Hepatic stellate cell (primary cell): ENCODE results near the gene ZNF697.

Experiments
- DNase-seq: peaks from one replicate; pipeline ENCODE4 v3.0.0; 2011; ENCODE audit warnings: low spot score

ZNF697 gene

DNA sequence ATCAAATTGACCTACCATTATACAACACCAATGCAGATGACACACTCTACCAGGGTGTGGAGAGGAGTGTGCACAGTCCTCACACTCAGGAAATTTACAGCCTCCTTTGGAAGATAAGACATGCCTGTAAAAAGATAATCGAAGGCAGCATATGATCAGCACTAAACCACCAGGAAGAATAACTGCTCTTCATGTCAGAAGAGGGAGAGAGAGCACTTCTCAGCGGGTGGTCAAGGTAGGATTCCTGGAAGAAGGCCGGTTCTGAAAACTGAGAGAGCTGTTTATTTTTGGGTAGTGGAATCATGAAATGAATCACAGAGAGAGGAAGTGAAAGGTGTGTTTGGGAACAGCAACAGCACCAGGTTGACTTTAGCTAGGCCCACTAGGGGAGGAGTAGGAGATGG is 14.0 kb upstream of the ZNF697 start:
- DNase-seq = no peak

DNA sequence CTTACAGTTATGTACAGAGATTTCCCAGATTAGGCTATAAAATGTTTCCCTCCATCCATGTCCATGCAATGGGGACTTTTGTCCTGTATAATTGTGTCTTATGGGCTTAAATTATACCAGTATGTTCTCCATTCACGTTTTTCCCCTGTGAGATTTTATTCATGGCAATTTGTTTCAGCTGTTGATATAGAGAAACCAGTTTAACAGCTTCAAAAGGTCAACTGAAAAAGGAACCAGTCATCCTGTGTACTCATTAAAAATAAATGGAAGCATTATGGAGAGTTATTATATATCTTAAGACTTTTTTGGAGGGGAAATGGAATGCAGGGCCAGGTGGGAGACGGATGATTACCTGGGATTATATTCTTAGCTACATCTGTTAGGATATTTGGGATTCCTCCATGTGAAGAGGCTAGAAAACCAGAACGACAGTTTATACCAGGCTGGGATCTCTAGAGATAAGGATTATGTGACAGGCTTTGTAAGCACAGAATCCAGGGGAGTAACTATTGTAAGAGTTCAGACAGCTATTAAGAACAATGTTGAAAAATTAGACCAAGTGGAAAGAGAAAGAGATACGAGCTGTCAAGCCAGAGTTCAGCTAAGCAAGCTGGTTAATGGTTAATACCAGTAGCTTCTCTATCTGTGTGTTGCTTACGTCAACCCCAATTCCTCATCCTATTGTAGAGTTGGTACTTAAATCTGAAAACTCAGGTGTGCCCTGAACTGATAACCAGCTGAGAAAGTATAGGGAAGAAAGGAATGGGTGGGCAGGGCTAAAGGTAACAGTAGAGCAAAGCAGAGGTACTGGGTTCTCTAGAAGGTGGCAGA is 12.4 kb upstream of the ZNF697 start:
- no peak for DNase-seq

DNA sequence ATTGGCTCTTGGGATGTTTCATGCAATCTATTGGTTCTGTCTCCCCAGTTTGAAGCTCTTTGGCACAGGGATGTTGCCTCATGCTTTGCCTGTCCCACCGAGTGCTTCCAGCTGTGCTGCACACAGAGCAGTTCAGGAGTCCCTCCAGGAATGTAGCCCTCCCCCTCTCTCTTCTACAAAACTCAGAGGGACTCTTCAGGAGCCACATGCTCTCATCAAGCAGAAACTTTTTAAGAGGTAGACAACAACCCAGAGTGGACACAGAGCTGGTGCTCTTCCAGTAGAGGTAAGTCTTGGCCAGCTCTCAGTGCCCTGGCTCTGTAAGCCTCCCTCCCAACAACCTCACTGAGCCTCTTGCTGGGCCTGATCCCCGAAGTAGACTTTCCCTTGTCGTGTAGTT is 11.6 kb upstream of the ZNF697 start:
- peak; percentile 38 for DNase-seq

DNA sequence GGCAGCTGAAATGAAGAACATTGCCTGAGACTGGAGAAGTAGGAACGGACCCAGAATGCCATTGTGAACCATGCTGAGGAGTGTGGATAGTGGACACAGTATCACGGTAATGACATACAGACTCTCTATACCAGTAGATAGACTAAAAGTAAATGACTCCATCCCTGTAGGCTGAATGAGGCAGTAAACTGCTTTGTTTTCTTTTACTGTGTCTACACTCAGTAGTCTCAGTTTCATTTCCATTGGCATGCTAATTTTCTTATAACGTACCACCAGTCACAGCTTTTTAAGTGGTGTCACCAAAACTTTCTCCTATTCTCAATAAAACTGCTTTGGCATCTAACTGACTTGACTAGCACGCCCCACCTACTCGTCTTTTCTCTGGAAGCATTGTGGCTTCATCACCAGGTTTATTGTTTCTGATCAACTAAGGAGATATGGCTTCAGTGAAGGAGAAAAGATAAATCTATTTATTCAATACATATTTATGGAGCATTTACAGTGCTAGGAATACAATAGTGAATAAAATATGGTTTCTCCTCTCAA is 8.4 kb upstream of the ZNF697 start:
- no peak for DNase-seq

DNA sequence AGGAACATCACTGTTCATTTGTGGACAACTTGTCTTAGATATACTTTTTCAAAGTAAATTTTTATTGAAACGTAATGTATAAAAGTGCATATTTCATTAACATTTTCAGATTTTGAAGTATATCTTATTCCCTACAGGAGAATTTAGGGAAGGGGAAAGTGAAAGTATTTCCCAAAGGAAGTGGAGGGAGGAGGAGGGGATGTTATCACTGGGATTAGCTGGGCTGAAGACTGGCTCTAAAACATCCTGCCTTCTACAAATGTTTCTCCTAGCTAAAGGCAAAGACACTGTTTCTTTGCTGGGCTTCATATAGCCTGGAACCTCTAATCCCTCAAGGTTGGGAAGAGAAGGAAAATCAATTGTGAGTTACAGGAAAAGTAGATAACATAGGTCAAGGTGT is 7.1 kb upstream of the ZNF697 start:
- peak; percentile 38 for DNase-seq

DNA sequence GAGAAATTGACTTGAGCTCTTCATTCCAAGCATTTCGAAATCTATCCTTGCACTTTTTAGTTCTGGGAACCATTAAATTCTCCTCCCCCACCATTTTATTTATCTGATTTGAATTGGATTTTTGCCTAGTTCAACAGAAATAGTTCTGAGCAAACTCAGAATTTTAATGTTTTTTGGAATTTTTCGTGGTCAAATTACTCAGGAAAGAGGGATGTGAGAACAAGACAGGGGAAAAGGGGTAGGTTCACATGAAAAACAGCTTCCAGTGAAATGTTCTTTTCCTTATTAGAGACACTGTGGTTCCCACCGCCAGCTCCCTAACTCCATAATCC is 5.7 kb upstream of the ZNF697 start:
- peak; percentile 22 for DNase-seq

DNA sequence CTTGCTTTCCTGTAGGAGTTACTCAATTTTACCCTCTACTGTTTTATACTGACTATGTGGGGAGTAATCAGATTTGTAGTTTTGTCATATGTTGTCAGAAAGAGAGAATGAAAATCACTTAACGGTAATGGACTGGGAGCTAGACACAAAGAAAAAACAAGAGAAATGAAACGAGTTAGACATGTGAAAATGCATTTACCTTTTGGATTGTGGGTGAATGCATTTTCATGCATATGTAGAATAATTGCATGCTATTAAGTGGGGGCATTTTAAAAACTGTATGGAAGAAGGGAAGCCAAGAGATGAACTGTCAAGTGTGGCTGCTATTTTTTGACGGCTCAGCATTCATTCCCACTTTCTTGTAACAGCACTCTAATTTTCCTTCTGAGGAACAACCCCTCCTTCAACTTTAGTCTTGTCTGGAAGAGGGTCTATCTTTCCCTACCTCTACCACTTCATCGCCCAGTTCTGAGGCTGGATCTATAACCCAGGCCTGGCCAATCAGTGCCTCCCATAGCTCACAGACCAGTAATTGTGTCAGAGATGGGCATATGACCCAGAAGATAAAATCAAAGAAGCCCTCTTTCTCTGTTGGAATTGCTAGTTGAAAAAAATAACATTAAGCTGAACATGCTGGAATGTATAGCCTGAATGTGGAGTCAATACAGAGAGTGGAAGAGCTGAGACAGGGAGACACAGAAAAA is 5.2 kb upstream of the ZNF697 start:
- no peak for DNase-seq

DNA sequence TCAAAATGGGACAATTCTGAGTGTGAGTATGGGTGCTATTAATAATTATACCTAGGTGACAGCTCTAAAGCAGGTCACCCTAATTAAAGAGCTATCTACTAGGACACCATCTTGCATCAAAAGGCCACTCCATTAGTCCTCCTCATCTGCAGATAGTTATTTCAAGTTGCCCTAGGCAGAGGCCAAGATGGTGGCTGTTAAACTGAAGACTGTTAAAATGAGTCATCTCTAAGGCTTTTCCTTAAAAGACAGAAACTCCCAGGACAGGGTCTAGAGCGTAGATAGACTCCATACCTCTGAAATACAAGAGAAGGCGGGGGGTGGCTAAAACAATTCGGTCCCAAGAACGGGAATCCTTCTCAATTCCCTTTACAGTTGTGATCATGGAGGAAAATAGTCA is 4.5 kb upstream of the ZNF697 start:
- no peak for DNase-seq

DNA sequence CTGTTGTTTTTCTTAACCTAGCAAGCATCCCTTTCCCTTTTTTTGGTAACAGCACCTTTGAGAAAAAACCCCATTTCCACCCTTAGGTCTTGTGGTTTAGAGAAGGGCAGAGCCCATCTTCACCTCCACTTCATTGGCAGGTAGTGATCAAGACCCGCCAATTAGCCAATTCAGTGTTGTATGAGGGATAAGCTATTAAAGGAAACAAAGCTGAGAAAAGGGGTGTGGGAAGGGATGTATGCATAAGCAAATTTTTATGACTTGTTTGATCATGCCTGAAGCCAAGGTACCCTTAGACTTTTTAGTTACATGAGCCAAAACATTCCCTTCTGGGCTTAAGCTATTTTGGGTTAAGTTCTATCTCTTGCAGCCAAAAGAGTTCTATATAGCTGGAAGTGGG is 3.6 kb upstream of the ZNF697 start:
- no peak for DNase-seq

DNA sequence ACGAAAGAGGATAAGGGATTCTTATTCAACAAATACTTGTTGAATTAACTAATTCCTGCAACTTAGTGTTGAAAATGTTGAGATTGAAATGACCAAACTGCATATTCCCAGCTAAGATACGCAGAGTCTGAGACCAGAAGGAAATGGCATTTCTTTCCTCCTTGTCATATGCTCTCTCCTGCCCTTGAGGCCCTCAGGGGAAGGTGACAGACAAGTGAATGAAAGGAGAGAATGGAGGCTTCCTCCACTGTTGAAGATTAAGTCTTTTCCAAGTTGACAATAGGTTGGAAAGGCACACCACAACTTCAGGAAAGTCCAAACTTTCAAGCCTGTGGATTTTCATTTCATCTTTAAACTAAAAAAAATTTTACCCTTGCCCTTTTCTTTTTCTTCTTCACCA is 3.1 kb upstream of the ZNF697 start:
- no peak for DNase-seq

DNA sequence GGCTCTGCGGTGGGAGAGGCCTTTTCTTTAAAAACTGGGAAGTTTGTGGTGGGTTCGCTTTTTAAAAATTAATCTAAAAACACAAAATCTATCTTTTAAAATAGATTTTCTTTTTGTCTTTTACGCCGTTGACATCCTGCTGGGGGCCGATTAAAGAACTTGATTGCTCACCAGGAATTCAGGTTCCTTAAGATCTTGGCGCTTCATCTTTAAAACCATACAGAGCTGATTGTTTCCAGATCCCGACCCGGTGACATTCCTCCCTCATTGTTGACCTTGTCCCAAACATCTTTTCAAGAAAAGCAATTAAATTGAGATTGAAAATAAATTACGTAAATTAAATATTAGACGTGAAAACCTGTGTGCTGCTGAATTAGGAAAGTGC is 546 bp upstream of the ZNF697 start:
- DNase-seq = peak; percentile 27

DNA sequence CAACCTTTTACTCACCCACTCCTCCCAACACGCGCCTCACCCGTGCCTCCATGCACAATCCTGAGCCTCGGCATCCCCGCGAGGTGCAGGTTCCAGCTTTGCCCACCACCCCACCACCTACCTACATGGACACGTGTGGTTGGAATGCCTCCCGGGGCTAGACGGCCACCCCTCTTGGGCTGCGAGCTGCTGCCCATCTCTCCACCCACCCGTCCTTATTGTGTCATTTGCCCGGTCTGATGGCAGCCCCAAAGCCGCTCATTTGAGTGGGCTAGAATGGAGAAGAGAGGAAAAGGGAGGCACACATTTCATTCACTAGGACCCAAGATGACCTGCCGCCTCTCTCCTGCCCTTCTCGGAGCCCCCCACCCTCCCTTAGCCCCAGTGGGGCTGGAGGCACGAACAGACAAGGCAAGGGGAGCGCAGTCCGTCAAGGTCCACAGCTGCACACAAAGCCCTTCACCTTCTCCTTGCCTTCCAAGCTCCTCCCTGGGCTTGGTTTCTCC is 785 bp downstream of the ZNF697 start:
- no peak for DNase-seq

DNA sequence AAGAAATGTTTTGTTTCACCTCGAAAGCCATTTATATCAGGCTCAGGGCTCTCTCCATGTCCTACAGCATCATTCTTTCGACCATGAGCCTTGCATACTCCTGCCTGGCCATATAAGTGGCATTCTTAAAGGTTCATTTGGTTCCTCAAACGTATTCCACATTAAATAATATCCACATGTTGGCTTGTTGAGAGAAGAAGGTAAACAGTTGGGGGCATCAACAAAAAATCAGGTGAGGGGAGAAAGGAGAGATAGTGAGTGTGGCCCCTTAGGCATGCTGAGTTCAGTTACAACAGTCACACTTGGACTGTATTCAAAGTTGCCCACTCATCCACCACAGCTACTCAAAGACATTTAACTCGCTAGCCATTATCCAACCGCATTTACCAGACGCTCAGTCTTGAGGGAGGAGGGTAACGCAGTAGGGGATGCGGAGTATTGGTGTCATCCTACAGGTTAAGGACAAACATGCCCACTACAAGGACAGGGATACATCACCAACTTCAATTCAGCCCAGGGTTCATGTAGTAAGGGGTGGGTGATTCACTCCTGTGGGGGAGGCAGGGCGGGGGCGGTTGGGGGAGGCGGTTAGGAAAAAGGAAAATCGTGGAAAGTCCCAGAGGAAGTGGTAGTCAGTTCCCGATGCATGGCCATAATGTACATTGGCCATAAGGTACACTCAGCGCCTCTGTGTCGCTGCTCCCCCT is 1.4 kb downstream of the ZNF697 start:
- DNase-seq = peak; percentile 48

DNA sequence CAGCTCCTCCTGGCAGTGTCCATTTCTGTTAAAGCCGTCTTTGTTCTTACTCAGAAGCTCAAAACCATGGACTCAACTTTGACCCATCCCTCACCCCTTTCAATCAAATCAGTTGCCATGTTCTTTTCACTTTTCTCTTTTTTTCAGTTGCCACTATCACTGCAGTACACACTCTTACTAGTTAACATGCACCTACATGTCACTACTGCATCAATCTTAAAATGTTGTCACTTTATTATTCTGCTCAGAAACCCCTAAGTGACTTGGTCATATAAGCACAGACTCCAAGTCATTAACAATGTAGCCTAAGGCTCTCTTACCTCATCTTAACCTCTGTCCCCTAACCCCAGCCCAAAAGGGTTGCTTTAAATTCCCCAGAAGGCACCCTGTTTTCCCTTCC is 9.0 kb downstream of the ZNF697 start:
- no peak for DNase-seq

DNA sequence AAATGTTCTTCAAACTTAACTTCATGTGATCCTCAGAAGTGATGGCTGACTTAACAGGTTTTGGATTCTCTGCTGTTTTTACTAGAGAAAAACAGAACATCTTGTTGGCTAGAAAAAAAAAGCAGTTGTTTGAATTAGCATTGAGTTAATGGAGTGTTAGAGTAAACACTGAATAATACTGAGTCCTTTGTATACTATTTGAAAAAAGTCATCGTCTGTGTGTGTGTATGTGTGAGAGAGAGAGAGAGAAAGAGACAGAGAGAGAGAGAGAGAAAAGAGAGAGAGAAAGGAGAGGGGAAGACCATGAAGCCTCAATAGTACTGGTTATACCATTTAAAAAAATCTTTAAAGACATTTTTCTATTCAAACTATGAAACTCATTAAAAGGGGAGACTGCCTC is 10.4 kb downstream of the ZNF697 start:
- DNase-seq = no peak

DNA sequence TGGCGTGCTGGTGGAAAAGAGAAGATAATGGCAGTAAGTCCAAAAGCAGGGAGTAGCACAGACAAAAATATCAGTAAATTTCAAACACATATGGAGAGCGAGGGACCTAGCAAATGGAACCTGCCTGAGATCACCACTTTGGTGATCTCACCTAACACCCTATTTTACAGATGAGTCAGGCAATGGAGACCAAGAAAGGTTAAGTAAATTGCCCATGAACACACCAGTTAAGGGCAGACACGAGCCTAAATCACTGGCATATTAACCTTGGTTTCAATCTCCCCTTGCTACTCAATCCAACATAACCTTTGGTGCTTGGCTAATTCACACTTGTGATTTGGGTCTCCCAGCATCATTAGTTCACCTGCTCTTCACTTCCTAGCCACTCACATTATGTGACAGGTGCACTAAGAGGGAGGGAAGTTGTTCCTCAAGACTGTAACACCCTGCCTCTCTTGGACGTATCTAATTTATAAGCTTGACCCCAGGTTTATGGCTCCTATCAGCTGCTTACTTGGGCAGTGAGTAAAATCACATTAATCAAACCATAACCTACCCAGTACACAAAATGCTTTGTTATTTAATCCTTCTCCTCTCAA is 11.5 kb downstream of the ZNF697 start:
- DNase-seq = no peak

DNA sequence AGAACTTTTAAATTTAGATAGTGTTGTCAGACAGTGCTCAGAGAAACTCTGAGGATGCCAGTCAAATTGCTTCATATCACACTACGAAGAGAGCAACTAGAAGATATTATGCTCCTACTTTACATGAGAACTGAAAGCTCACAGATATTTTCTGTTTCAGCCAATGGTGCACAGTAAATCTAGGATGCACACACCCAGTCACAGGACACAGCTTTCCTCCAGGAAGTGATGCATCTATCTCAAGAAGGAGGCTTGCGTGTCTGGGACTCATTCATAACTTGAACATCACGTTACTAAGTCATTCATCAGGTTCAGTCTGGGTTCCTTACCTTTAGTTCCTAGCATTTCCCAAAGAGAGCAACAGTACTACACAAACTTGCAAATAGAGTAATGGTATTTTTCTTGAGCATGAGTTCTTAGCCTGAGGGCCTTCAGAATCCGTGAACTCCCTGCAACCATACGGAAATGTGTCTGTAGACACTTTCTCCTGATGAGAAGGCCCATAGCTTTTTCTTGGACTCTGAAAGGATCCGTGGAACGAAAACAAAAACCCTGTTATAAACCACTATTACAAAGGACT is 12.2 kb downstream of the ZNF697 start:
- DNase-seq = peak; percentile 60

DNA sequence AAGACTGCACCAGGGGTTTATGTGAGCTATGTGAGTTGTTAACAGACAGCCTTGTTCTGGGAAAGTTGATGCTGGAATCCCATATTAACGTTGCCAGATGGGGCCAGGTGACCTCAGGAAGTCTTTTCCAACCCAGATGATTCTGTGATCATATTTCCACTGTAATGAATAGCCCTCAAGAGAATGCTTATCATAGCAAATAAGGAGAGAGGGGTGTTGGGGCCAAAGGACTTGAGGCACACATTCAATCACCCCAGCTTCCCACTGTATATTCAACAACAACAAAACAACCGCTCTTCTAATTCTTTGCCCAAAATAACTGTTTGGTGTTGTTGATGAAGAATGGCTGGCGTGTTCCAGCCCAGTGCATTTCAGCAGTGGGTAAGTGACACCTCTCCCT is 14.1 kb downstream of the ZNF697 start:
- no peak for DNase-seq

DNA sequence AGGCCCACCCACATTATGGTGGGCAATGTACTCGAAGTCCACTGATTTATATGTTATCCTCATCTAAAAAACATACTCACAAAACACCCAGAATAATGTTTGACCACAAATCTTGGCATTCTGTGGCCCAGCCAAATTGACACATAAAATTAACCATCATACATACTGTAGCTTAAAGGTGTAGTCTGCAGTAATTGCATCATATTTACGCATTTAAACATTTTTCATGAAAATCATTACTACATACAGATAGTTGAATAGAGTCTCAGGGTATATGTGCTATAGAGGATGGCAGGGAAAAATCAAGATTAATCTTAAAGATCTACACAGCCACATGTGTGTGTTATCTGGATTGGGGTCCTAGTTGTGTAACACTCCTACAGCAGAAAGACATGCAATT is 14.5 kb downstream of the ZNF697 start:
- no peak for DNase-seq

DNA sequence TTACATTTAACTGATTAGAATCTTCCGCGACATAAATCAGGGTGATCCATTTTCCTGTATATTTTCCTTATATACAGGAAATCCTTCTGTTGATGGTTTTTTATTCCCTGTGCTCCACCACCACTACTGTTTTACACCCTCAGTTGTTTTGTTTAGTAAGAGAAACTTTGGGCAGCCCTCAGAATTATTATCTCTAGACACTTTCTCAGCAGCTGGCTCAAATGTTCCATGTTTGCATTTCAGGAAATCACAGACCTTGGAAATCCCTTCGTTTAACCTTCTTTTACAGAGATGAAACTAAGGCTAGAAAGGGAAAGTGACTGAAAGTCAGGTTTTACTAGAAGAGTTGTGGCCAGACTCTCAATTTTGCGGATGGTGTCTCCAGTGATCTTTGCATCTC is 15.2 kb downstream of the ZNF697 start:
- no peak for DNase-seq

DNA sequence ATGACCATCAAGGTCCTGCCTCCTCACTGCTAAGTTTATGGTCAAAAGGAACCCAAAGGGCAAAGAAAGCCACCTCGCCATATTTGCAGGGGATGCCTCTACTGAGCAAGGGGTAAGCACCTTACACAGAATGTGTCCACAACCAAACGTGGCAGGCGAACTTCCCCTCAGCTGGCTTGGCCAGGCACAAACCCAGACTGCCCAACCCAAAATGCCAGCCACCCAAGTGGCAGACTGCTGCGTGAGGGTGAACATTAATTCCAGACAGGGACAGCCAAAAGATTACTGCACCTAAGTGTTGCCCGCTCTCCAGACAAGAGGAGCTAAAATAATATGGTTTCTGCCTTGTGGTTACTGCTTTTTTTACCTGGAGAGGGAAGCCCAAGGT is 16.0 kb downstream of the ZNF697 start:
- no peak for DNase-seq
